Measurements from ENCODE around the gene RASSF5.
"Not testable (repeated sequence)": the region's sequence is repeated elsewhere in the genome, so short reads cannot be mapped to it uniquely, and the experiment has no call there.

Gene RASSF5

DNA sequence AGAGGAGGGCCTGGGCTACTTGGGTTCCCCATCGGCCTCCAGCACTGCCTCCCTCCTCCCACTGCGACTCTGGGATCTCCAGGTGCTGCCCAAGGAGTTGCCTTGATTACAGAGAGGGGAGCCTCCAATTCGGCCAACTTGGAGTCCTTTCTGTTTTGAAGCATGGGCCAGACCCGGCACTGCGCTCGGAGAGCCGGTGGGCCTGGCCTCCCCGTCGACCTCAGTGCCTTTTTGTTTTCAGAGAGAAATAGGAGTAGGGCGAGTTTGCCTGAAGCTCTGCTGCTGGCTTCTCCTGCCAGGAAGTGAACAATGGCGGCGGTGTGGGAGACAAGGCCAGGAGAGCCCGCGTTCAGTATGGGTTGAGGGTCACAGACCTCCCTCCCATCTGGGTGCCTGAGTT is 80.6 kb downstream of the RASSF5 start:
- no peak for DNase-seq (ENCODE audit: low read depth)

DNA sequence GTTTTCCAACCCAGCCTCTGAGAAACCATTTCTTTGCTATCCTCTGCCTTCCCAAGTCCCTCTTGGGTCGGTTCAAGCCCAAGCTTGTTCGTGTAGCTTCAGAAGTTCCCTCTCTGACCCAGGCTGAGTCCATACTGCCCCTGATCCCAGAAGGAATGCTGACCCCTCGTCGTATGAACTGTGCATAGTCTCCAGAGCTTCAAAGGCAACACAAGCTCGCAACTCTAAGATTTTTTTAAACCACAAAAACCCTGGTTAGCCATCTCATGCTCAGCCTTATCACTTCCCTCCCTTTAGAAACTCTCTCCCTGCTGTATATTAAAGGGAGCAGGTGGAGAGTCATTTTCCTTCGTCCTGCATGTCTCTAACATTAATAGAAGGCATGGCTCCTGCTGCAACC is 81.2 kb downstream of the RASSF5 start:
- no peak for DNase-seq (ENCODE audit: low read depth)

DNA sequence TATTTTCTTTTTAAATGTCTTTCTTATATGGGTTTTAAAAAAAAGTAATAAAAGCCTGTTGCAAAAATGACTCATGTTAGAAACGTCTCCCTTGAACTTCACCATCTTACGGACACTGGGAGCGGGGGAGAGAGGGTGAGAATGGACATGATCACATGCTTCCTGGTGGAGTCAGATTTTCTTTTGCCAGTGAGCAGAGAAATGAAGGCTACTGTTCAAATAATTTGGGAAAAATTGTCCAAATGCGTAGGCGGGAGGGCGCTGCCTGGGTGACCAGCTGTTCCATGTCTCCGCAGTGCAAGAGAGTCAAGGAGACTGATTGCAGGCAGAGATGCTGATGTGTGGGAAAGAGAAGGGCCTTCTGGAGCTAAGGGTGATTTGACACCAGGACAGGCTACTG is 81.9 kb downstream of the RASSF5 start:
- DNase-seq (ENCODE audit: low read depth): no peak

DNA sequence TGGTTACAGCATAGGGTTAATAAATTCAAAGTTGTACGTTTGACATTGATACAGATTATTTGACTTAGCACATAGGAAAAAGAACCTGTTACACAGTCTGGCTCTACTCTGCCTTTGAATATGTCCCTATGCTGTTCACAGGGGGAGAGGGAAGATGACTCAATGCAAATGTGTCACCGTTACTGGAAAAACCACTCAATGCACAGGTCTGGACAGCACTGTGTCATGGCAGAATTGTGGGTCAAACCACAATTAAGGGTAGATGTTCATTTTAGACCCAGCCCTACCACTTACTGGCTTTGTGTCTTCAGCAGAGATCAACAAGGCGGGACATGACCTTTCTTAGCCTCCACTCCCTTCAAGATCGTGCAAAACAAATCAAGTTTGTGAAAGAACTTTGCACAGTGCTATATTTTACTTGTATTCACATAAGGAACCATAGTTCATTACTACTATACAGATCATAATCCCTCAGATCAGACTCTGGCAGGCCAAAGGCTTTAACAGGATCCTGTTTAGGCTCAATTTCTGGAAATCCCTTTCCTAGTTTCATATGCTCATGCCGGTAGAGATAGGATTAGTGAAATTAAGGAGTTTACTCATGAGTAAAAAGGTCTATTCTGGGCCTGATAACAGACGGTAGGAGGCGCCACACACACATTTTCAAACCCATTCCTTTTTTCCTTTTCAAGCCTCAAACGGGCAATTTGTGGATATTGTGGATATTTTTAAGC is 82.9 kb downstream of the RASSF5 start:
- DNase-seq (ENCODE audit: low read depth): peak; percentile 57

DNA sequence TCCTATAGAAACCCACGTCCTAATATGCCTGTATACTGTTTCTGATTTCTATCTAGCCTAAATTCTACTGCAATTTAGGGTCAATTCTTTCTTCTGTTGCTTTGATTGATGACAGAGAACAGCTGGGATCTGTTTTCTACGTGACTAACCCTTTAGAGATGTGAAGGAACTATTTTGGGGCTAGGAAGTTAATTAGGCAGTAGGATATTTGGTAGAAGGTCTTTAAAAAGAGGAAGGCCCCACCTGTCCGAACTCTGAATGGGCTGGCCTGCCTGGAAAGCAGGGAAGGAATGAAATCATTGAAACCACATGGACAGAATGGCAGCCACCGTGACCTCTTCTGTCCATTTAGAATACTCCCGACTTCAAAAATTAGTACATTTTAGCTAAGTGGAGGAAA is 83.9 kb downstream of the RASSF5 start:
- no peak for DNase-seq (ENCODE audit: low read depth)

DNA sequence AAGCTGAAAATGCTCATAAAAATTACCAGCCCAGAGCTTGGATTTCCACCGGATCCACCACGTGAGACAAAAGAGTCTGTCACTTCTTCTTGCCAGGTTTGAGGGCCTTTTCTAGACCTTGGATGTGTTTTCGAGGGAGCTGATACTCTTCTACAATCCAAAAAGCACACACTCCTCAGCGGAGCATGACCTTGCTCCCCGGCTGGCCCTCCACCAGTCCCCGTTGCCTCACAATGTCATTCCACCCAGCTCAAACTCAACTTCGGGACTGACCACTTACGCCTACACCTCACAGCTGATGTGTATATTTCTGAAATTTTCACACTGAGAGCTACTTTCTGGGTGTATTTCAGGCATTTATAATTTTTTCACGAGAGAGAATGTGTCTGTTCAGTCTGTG is 84.4 kb downstream of the RASSF5 start:
- no peak for DNase-seq (ENCODE audit: low read depth)

DNA sequence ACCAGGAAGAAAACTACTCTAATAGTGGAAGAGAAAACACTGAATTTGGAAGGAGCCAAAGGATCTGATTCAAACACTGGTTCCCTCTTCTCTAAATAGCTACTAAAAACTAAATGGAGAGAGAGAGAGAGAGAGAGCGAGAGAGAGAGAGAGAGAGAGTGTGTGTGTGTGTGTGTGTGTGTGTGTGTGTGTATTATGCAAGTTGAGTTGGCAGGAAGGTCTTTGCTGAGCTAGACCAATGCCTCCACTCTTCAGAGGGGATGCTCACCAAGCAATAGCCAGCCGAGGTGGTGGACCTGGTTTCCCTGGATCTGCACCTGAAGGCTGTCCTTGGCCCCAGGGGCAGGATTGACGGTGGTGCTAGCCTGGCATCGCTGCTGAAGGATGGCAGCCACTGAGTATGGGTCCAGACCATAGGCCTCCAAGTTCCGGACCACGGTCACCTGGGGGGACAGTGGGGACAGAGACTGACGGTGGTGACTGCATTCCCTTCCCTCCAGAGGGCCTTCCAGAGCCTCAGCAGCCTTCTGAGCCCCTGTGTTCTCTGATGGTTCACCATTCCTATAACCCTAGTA is 86.1 kb downstream of the RASSF5 start:
- DNase-seq (ENCODE audit: low read depth): no peak

DNA sequence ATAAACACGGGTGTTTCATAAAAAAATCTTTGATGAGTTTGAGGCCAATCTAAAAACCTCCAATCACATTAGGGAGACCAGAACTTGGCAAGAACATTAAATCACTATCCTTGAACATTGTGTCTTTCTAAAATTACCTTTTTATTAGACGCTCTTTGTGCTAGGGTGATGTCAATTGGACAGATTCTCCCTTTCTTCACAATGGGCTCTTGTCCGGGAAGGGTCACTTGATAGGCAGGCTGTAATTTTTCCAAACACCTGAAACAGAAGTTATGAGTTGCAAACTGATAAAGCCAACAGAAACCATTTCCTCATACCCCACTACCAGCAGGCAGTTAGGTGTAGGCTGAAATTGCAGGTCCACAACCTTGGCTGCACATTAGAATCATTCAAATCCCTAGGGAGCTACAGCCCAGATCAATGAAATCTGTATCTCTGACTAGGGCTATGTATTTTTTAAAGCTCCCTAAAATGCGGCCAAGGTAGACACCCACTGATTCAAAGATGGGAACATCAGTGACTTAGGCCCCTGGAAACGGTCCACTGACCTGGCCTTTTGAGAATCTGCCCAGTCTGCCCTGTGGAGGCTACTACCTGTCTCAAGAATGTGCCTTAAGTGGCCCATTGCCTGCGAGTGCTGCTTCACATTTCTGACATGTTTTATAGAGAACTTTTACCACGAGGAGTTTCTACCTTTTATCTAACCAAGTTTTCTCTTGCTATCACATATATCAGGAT is 88.4 kb downstream of the RASSF5 start:
- no peak for DNase-seq (ENCODE audit: low read depth)

DNA sequence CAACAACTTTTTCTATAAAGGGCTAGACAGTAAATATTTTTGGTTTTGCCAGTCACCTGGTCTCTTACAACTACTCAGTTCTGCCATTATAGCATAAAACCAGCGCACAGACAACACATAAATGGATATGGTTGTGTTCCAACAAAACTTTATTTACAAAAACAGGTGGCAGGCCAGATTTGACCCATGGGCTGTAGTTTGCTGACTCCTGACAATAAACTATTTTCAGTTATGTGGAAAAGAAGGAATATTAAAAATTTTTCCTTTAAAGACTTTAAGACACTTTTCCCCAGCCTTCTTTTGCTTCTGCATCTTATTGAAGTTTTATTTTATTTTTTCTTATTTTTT is 89.0 kb downstream of the RASSF5 start:
- no peak for DNase-seq (ENCODE audit: low read depth)

DNA sequence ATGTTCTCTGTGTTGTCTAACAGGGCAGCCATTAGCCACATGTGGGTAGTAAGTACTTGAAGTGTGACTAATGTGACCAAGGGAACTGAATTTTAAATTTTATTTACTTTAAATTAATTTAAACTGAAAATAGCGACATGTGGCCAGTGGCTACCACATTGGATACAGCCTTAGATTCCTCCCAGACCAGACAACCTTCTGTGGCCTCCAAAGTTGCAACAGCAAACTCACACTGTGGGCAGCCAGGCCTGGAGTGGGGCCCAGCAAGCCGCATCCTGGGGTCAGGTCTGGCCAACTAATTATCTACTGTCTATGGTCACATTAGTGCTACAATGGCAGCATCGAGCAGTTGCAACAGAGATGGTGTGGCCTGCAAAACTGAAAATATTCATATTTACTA is 93.2 kb downstream of the RASSF5 start:
- DNase-seq (ENCODE audit: low read depth): no peak

DNA sequence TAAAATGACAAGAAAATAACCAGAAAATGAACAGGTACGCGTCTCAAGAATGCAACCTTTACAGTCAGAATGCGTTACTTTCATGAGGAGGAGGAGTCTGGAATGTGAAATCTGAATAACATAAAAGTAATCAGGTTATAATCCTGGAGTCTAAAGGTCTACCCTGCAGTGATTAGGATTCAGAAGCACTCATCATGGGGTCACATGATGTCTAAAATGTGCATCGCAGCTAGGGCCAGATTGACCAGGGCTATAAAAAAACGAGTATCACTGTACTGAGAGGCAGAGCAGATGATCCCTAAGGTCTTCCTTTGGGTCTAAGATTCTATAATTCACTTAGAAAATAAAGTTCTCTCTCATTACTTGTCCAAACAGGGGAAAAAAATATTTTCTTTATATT is 97.5 kb downstream of the RASSF5 start:
- no peak for DNase-seq (ENCODE audit: low read depth)

DNA sequence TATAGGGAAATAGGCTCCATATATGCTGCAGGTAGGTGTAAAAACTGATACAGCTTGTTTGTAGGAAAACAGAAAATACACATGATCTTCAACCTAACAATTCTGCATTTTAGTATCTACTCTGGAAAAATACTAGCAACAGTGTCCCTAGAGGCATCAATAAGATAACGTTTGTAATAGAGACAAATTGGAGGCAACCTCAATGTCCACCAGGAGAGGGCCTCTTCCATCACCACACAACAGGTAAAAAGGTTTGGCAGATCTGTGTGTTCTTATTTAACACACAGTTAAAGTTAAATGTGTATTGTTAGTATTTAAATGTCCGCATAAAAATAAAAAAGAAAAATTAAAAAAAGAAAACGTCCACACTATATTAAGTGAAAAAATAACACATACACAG is 99.5 kb downstream of the RASSF5 start:
- DNase-seq (ENCODE audit: low read depth): no peak

DNA sequence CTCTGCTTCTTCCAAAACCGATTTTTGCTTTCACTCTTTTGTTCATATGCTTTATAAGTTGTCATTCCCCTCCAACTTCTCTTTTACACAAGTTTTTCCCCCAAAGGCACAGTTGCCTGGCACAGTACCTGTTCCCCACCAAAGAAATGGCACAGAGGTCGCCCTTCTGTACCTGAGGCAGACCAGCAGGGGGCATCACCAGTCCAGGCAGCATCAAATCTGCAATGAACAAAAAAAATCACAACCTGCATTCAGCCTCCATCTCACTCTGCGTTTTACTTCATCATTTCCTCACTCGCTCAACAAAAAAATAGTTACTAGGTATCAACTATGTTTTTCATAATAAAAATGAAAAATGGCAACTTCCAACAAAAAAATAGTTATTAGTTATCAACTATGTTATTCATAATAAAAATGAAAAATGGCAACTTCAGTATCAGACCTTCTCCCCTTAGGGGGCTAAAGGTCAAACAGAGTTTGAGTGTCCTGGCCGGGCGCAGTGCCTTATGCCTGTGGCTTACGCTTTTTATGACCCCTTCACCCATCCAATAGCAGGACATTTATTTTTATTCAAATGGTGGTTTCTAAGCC is 100.9 kb downstream of the RASSF5 start:
- no peak for DNase-seq (ENCODE audit: low read depth)

DNA sequence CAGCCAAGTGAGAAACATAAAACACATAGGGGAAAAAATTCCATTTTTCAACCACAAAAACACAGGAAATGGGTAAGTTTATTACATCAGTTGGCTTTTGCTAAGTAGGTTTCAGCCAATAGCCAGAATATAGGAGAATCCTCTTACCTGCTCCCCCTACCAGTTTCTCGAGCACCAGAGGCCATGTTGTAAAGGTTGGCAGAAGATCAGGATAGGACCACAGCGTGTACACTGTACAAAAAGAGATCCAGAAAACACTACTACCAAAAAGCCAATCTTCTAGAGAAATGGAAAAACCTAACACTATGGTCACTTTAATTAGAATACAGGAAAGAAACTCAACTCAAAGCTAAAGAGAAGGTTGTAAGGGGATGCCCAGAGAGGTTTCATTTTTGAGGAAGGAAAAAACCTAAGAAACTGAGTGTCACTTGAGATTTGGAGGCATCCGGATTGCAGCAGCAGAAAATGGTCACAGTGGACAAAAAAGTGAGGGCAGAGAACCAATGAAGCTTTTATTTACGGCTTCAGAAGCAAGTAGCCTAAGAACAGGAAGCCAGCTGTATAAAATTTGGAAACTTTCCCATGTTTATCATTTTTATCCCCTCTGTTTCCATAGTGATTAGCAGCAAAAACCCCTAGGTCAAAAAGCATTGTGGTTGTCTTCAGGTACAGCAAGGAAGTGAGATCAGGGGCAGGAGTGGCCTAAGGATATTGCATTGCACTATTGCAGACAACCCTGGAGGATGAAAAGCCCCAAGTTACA is 102.1 kb downstream of the RASSF5 start:
- DNase-seq (ENCODE audit: low read depth): no peak

DNA sequence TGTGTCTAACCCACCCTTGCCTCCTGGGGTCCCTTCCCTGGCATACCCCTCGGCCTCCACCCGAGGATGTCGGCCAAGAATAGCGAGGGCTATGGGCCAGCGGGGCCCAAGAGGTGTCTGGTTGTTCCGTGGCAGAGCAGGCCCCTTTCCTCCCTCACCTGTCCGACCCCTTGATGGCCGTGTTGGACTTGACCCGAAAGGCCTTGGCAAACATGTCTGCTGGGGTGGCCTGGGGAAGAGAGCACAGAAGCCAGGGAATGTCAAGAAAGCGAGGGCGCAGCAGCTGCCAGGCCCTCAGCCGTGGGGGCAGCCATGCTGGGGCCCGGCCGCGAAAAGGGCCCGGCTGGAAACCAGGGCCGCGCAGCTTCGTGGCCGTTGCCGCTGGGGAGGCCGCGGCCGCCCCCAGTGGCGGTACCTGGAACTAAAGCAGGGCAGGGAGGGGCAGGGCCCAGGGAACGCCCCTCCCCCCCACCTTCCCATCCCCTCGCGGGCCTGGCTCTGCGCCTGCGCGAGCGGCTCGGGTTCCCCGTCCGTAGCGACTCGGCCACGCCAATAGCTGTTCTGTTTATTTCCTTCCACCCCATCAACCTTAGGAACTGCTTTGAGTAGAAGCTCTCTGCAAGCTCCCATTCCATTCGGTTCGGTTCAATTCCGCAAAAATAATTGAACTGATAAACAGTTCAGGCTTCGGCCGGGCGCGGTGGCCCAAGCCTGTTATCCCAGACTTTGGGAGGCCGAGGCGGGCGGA is 105.0 kb downstream of the RASSF5 start, which contains the start of gene EIF2D:
Gene EIF2D, minus strand, starts transcription at position 337 of the 748 bp plus-strand sequence. Its CDS starts 123 bp downstream, at position 214.
- DNase-seq (ENCODE audit: low read depth): peak; percentile 91

DNA sequence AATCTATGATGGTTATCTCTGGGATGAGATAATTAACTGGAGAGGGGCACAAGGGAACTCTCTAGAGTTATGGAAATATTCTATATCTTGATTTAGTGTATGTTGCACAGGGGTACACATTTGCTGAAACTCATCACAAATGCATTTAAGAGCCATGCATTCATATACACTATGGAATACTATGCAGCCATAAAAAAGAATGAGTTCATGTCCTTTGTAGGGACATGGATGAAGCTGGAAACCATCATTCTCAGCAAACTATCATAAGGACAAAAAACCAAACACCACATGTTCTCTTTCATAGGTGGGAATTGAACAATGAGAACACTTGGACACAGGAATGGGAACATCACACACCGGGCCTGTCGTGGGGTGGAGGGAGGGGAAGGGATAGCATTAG is 119.1 kb downstream of the RASSF5 start:
- DNase-seq (ENCODE audit: low read depth): not testable (repeated sequence)

DNA sequence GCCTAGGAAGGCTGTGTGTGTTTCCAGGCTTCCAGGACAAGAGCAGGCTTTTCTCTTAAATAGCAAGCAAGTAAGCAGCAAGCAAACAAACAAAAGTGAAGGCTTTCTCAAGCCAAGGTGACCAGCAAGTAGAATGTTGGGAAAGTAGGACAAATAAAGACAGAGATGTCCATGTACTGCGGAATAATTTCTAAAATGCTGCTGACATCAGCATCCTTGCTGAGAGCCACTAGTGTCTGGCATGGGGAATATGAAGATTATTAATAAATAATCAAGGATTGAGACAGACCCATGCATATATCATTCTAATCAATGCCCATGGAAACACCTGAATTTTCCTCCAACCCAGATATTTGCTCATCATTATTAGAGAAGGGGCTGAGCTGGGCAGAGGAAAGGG is 121.6 kb downstream of the RASSF5 start:
- no peak for DNase-seq (ENCODE audit: low read depth)

DNA sequence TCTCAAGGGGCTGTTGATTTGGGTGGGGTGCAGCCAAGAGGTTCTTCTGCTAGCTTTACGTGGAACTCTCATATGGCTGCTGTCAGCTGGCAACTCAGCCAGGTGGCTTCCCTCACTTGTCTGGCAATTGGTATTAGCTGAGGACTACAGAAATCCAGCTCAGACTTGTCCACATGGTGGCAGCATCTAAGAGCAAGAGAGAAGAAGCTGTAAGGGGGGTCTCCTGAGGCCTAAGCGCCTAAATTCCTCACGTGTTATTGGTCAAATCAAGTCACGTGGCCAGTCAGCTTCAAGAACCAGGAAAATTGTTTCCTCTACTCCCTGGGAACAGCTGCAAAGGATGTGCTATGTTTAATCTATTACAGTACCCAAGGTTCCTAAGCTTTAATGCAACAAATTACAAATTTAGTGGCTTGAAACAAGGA is 123.8 kb downstream of the RASSF5 start:
- no peak for DNase-seq (ENCODE audit: low read depth)

DNA sequence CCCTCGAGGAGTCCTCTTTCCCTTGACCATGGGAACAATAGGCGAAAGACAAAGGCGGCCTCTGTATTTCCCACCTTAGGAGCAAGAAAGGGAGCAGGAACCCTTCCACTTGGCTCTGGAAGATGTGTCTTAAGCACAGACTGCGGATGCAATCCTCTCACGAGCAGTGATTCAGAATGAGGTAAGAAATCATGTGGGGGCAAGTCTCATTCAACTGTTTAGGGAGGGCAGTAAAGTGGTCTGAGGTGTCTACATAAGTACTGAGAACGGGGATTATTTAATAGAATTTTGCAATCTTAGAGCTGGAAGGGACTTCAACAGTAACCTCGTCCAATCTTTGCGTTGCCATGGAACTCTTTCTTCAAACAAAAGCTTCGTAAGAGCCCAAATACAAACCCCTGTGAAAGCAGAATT is 126.4 kb downstream of the RASSF5 start:
- DNase-seq (ENCODE audit: low read depth): no peak

DNA sequence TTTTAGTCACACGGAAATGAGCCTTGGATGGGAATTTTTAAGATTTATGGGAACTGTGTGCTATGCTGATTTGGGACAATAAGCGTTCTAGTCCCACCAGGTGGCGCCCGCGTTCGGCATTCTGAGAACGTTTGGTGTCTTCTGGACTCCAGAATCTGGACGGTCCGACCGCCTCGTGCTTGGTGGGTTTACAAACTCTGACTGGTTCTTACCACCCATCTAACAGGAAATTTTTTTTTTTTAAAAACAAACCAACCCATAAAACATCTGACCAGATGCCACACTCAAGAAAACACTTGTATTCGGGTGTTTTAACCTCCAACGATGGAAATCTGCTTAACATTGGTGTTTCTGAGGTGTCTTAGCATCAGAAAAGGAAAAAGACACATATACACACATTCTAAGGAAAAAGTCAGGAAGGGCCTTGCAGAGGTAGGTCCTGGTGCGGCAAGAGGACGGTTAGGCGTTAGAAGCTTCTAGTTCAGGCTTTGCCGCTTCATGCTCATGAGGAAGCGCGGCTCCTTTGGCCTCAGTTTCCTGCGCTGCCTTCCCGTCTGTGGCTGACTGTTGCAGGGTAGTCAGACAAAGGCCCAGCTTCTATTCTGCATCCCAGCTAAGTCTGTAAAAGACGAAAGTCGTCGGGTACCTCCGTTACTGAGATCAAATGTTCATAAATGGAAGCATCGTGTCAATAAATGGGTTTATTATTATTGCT is 127.2 kb downstream of the RASSF5 start:
- peak; percentile 57 for DNase-seq (ENCODE audit: low read depth)

Measured in activated gamma-delta T cell treated with anti-CD3 and anti-CD28 coated beads, Interleukin-2, amount 50 U/mL, for 16 hours (primary cell).